GM18873 (cell line): ENCODE results near the gene TMEM120B.
"Not testable (repeated sequence)": the region's sequence is repeated elsewhere in the genome, so short reads cannot be mapped to it uniquely, and the experiment has no call there.

Experiments used
- ATAC-seq: cut with Tn5 transposase; IDR thresholded peaks from one replicate; pipeline ENCODE4 v1.9.1; 2021; ENCODE audit warnings: mild to moderate bottlenecking, moderate library complexity, moderate number of reproducible peaks; ENCODE audit not compliant: unreplicated experiment, low FRiP score

Gene TMEM120B

GRCh38 chr12:121738340-121738858 lies 25.8 kb downstream of the TMEM120B start:
- no peak for ATAC-seq

DNA sequence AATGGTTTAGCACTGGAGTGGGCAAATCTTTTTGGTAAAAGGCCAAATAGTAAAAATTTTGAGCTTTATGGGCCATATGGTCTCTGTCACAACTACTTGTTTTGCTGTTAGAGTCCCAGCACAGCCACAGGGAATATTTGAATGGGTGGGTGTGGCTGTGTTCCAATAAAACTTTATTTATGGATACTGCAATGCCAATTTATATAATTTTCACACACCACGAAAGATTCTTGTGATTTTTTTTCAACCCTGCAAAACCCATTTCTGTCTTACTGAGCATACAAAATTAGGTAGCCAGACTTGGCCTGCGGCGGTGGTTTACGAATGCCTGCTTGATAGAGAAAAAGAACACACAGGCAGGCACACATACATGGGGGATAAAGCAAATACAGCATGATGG lies 28.3 kb downstream of the TMEM120B start:
- no peak for ATAC-seq

- no peak for ATAC-seq
Observed at GRCh38 chr12:121741743-121742142, 29.2 kb downstream of the TMEM120B start.

DNA sequence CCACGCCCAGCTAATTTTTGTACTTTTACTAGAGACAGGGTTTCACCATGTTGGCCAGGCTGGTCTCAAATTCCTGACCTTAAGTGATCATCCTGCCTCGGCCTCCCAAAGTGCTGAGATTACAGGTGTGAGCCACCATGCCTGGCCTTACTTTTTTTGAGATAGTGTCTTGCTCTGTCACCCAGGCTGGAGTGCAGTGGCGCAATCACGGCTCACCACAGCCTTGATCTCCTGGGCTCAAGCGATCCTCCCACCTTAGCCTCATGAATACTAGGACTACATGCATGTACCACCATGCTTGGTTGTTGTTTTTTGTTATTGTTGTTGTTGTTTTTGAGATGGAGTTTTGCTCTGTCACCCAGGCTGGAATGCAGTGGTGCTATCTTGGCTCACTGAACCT lies 33.0 kb downstream of the TMEM120B start:
- ATAC-seq: not testable (repeated sequence)

GRCh38 chr12:121748218-121748570 lies 35.6 kb downstream of the TMEM120B start:
- ATAC-seq: no peak

DNA sequence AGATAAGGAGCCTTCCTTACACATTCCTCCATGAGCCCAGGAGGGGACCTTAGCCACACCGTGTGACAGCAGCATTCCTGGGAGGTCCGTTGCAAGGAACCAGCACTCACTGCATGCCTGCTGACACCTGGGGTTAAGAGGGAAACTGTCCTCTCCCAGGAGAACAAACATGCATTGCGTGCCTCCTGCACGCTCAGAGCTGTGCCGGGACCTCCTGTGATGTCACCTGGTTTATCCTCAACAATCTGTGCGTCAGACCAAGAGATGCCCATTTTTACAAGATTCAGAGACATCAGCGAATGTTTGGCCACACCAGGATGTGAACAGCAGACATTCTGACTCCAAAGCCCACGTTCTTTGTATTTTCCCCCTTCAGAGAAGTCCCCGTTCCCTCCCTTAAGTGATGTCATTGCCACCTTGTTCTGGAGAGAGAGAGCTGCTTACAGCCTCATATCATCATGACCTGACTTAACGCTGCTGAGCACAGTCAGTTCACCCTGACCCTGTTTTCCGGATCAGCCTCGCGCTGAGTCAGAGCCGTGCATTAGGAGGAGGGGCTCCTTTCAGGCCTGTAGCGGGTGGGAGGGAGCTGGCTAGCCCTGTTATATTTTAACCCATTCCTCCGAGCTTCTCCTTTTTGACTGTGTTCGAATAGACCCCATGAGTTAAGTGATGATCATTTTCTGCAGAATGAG lies 36.2 kb downstream of the TMEM120B start:
- ATAC-seq: no peak

DNA sequence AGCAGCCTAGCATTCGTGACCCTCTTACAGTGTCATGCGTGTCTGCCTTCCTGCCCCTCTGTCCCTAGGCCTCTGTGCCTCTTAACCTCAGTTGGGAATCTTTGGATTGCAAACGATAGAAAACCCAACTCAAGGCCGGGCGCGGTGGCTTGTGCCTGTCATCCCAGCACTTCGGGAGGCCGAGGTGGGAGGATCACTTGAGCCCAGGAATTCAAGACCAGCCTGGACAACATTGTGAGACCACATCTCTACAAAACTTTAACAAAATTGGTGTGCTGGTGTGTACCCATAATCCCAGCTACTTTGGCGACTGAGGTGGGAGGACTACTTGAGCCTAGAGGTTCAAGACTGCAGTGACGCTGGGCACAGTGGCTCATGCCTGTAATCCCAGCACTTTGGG lies 36.7 kb downstream of the TMEM120B start:
- no peak for ATAC-seq

DNA sequence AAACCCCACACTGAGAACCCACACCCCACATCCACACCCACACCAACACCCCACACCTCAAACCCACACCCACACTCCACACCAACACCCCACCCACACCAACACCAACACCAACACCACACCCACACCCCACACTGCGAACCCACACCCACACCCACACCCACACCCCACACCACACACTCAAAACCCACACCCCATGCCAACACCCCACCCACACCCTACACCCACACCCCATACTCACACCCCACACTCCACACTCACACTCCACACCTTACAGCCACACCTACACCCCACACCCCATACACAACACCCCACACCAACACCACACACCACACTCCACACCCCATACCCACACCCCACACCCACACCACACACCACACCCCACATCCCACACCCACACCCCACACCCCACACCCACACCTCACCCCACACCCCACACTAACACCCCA lies 38.0 kb downstream of the TMEM120B start:
- ATAC-seq: no peak

DNA sequence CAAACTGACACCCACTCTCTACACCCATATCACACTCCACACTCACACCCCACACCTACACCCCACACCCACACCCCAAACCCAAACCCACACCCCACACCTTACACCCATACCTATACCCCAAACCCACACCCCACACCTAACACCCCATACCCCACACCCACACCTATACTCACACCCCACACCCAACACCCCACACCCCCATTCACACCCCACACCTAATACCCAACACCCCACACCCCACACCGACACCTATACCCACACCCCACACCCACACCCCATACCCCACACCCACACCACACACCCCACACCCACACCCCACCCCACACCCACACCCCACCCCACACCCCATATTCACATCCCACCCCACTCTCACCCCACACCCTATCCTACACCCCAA lies 38.5 kb downstream of the TMEM120B start:
- no peak for ATAC-seq

GRCh38 chr12:121751749-121752351 lies 39.3 kb downstream of the TMEM120B start:
- no peak for ATAC-seq

DNA sequence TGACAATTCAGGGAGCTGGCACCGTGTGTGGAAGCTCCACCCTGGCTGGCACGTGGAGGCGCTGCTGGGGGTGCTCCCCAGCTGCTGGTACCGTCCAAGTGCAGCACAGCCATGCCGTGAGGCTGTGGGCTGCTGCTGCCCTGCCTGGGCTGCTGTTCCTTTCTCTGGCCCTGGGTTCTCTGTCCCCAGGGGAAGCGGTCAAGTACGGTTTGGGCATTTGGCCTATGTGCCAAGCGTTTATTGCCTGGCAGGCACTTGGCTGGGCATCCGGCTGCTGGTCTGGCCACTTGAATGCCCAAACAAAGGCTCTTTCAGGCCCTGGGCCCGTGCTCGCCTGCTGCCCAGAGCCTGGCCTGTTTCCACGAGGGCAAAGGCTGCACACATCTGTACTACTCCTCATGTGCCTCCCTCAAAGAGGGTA lies 41.3 kb downstream of the TMEM120B start:
- no peak for ATAC-seq

DNA sequence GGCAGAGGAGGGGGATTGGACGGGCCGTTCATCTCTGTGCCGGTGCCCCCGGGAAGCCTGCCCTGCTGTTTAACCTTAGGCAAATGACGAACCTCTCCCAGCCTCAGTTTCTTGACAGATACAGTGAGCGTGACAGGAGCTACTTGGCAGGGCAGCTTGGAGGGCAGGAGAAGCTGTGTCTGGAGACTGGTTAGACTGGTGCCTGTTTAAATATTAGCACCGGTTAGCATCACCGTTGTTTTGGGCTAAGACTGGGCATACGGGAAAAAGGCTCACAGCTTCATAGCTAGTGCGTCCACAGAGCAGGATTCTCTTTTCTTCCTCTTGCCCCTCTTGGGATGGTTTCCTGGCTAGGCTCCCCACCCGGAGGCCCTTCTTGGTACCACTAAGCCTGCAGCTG lies 42.3 kb downstream of the TMEM120B start:
- ATAC-seq: no peak

- no peak for ATAC-seq
Observed at GRCh38 chr12:121755591-121755990, 43.0 kb downstream of the TMEM120B start.

- not testable (repeated sequence) for ATAC-seq
Observed at GRCh38 chr12:121758536-121758935, 46.0 kb downstream of the TMEM120B start.

DNA sequence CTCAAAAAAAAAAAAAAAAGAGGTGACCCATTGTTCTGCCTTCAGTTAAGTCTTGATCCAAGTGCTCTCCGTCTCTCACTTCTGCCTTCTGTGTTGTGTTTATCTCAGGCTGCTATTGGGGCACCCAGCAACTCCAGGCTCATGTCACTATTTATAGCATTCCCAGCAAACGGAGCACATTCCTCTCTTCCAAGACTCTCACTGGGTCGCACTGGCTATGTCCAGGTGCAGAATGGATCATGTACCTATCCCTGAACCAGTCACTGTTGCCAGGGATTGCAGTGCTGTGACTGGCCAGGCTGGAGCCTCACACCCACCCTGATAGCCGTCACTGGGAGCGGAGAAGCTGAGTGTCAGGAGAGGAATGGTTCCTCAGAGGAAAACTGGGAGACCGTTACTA lies 49.7 kb downstream of the TMEM120B start:
- ATAC-seq: no peak

- ATAC-seq: no peak
Observed at GRCh38 chr12:121764808-121765207, 52.3 kb downstream of the TMEM120B start.

DNA sequence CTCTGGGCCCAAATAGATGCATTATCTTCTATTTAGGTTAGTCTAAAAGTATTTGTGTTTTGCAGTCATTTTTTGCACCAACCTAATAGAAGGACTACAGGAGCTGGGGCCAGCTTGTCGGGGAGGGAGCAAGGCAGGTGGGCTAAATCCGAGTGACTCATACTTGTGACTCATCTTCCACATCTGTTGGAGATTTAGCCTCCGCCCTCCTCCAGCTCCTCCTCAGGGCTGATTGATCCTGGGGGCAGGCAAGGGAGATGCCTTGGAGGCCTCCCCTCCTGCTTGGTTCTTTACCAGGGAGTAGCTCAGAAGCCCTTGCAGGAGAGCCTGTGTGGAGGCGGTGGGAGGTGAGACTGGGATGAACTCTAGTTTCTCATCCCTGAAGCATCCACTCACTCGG lies 53.0 kb downstream of the TMEM120B start:
- no peak for ATAC-seq

- ATAC-seq: no peak
Observed at GRCh38 chr12:121766290-121767039, 53.9 kb downstream of the TMEM120B start.

DNA sequence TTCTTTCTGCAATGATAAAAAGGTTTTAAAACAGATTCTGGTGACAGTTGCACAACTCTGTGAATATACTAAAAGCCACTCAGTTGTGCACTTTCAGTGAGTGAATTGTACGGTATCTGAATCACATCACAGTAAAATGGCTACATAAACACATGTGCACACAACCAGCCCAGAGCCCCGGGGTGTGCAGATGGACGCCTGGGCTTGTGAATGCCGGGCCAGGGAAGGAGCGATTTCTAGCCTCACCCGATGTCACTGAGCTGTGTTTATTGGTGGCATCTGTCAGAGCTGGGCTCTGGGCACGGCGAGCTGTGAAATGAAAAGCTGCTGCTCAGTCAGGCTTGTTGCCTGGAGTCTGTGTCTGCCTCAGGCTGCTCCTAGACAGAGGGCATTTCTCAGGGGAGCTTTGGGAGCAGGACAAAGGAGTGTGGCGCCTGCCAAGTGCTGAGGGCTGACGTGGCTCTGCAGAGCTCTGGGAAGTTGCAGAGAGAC lies 55.0 kb downstream of the TMEM120B start:
- ATAC-seq: no peak

DNA sequence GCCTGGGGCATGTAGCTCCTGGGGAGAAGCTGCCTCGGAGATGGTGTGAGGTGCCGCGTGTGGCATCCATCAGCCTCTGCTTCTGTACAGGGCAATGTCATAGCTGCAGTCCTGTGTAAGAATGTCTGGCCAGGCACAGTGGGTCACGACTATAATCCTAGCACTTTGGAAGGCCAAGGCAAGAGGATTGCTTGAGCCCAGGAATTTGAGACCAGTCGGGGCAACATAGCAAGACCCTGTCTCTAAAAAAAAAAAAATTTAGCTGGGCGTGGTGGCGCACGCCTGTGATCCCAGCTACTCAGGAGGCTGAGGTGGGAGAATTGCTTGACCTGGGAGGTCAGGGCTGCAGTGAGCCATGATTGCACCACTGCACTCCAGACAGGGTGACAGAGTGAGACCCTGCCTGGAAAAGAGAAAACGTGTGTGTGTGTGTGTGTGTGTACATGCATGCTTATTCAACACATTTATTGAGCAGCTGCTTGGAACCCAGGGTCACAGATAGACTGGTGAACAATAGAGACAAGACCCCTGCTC lies 56.8 kb downstream of the TMEM120B start:
- no peak for ATAC-seq

DNA sequence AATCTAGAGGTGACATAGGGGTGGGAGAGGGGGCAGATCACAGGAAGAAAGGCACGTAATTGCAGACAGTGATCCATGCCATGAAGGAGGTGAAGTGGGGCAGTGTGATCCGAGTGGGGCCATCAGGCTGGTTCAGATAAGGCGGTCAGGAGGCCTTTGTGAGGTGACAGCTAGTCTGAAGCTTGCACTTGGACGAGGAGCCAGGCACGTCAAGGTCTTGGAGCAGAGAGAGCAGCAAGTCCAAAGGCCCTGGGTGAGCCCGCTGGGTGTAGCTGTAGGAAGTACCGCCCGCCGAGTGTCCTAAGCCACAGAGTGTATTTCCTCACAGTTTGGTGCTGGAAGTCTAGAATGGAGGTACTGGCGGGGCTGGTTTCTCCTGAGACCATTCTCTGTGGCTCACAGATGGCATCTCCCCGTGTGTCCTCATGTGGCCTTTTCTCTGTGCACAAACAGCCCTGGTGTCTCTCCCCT lies 57.3 kb downstream of the TMEM120B start:
- no peak for ATAC-seq
